ENCODE measurements around the gene FANCC. TPM values are rescaled to one million over a fixed set of nuclear protein-coding genes. Genes with fewer than 3 reads are reported as not detected.

Gene FANCC
- total and polyA plus RNA-seq, 2 experiments from 2014 or later, result 5.0 to 5.3 TPM

GRCh38 chr9:95249986-95250385, 67.5 kb downstream of the FANCC start:
- no peak overlapping the region for H3K9ac ChIP-seq
- no peaks in the 10 kb centered on the region for H3K4me1 ChIP-seq (ENCODE audit: insufficient read depth)
- TF ChIP-seq EZH2 (IDR thresholded peaks at IDR 0.05; ENCODE audit: insufficient read depth, poor library complexity, severe bottlenecking) (no peak), EZH2phosphoT487 (IDR thresholded peaks at IDR 0.05; ENCODE audit: insufficient read depth, low read depth) (no peak)
- H3K27me3 ChIP-seq (replicated peaks; ENCODE audit: insufficient read depth), result no peaks in the 10 kb centered on the region
- H3K4me2 ChIP-seq (ENCODE audit: unreplicated experiment), result no peak overlapping the region
- in situ Hi-C loops (cut with MboI), result no loop called here
- H3F3A ChIP-seq (ENCODE audit: insufficient read depth), result no peaks in the 10 kb centered on the region
- no peaks in the 10 kb centered on the region for H3K9me3 ChIP-seq (ENCODE audit: low read depth)
- WGBS, 2 experiments (ENCODE audit: low coverage in 1 of 2, low lambda C conversion rate in 2 of 2, missing lambda C conversion rate in 2 of 2), result 92 to 98% methylated on average over 2 of the region's 2 CpGs
- H3K36me3 ChIP-seq (ENCODE audit: low read depth), result no peaks in the 10 kb centered on the region
- no peak for DNase-seq
- no peaks in the 10 kb centered on the region for H3K79me2 ChIP-seq (ENCODE audit: insufficient read depth)
- H3K27ac ChIP-seq, result no peak overlapping the region
- no peaks in the 10 kb centered on the region for H3K9me2 ChIP-seq (ENCODE audit: insufficient read depth)
- no peaks in the 10 kb centered on the region for H4K20me1 ChIP-seq (ENCODE audit: insufficient read depth)
- H2AFZ ChIP-seq, result no peak overlapping the region
- no peak overlapping the region for H3K4me3 ChIP-seq

DNA sequence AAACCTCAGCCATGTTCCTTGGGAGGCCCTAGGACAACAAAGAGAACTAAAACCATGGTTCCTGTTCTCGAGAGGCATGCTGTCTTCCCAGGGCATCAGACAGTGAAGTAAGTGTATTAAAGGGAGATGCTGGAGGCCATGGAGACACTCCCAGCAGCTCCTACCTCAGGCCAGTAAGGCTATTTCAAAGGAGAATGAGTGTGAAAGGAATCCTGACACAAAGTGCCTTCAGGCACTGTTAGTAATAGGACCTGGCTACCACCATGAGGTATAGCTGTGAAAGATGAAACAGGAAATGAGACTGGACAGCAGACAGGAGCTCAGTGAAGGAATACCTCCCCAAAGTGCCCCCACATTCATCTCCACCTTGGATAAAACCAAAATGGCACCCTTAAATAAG, 71.0 kb downstream of the FANCC start:
- WGBS, 2 experiments (ENCODE audit: low coverage in 1 of 2, low lambda C conversion rate in 2 of 2, missing lambda C conversion rate in 2 of 2), result 78 to 85% methylated on average over 1 of the region's 1 CpG
- no peak for DNase-seq
- H4K20me1 ChIP-seq (ENCODE audit: insufficient read depth), result no peaks in the 10 kb centered on the region

DNA sequence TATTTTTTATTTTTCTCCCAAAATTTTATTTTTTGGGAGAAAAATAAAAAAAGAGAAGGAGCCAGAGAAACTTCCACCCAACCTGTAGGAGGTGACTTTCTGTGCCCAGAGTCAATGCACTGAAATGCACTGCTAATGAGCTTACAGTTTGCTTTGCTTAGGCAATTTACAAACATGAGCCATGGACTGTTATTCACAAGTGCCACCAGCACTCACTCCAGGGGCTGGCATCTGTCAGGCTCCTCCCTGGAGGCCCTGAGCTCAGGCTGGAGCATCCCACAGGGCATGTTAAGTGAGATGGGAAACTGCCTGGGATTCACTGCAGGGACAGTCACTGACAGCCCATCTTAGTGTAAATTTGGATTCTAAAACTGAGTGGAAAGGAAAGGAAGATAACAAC, 74.9 kb downstream of the FANCC start:
- TF ChIP-seq EZH2phosphoT487 (IDR thresholded peaks at IDR 0.05; ENCODE audit: insufficient read depth, low read depth) (no peak), EZH2 (IDR thresholded peaks at IDR 0.05; ENCODE audit: insufficient read depth, poor library complexity, severe bottlenecking) (no peak)
- no peak for DNase-seq
- no peak overlapping the region for H3K9ac ChIP-seq
- no peaks in the 10 kb centered on the region for H3K79me2 ChIP-seq (ENCODE audit: insufficient read depth)
- H3K36me3 ChIP-seq (ENCODE audit: low read depth), result no peaks in the 10 kb centered on the region
- no peaks in the 10 kb centered on the region for H3K9me2 ChIP-seq (ENCODE audit: insufficient read depth)
- in situ Hi-C loops (cut with MboI), result no loop called here
- H3K27ac ChIP-seq, result no peak overlapping the region
- H3K4me1 ChIP-seq (ENCODE audit: insufficient read depth), result no peaks in the 10 kb centered on the region
- no peak overlapping the region for H3K4me3 ChIP-seq
- no peaks in the 10 kb centered on the region for H4K20me1 ChIP-seq (ENCODE audit: insufficient read depth)
- H3K4me2 ChIP-seq (ENCODE audit: unreplicated experiment), result no peak overlapping the region
- H3F3A ChIP-seq (ENCODE audit: insufficient read depth), result no peaks in the 10 kb centered on the region
- no peak overlapping the region for H2AFZ ChIP-seq
- H3K27me3 ChIP-seq (replicated peaks; ENCODE audit: insufficient read depth), result no peaks in the 10 kb centered on the region
- no peaks in the 10 kb centered on the region for H3K9me3 ChIP-seq (ENCODE audit: low read depth)

More for the DNA sequence above, 71.0 kb downstream of the FANCC start:
- Histone ChIP-seq H2AFZ (no peak overlapping the region), H3F3A (ENCODE audit: insufficient read depth) (no peaks in the 10 kb centered on the region), H3K9me3 (ENCODE audit: low read depth) (no peaks in the 10 kb centered on the region), H3K4me2 (ENCODE audit: unreplicated experiment) (no peak overlapping the region), H3K27ac (no peak overlapping the region), H3K4me3 (no peak overlapping the region), H3K79me2 (ENCODE audit: insufficient read depth) (no peaks in the 10 kb centered on the region), H3K9ac (no peak overlapping the region), H3K27me3 (replicated peaks; ENCODE audit: insufficient read depth) (no peaks in the 10 kb centered on the region), H3K36me3 (ENCODE audit: low read depth) (no peaks in the 10 kb centered on the region), H3K9me2 (ENCODE audit: insufficient read depth) (no peaks in the 10 kb centered on the region), H3K4me1 (ENCODE audit: insufficient read depth) (no peaks in the 10 kb centered on the region)
- in situ Hi-C loops (cut with MboI), result no loop called here
- TF ChIP-seq EZH2phosphoT487 (IDR thresholded peaks at IDR 0.05; ENCODE audit: insufficient read depth, low read depth), result no peak
- no peak for TF ChIP-seq EZH2 (IDR thresholded peaks at IDR 0.05; ENCODE audit: insufficient read depth, poor library complexity, severe bottlenecking)

- Histone ChIP-seq H2AFZ (no peak overlapping the region), H4K20me1 (ENCODE audit: insufficient read depth) (no peaks in the 10 kb centered on the region), H3K27ac (no peak overlapping the region), H3K79me2 (ENCODE audit: insufficient read depth) (no peaks in the 10 kb centered on the region), H3K27me3 (replicated peaks; ENCODE audit: insufficient read depth) (no peaks in the 10 kb centered on the region), H3K9ac (no peak overlapping the region), H3K4me1 (ENCODE audit: insufficient read depth) (no peaks in the 10 kb centered on the region), H3K9me3 (ENCODE audit: low read depth) (no peaks in the 10 kb centered on the region), H3K4me2 (ENCODE audit: unreplicated experiment) (no peak overlapping the region), H3K9me2 (ENCODE audit: insufficient read depth) (no peaks in the 10 kb centered on the region), H3K36me3 (ENCODE audit: low read depth) (no peaks in the 10 kb centered on the region), H3K4me3 (no peak overlapping the region), H3F3A (ENCODE audit: insufficient read depth) (no peaks in the 10 kb centered on the region)
- 97 to 98% methylated on average over 5 of the region's 5 CpGs for WGBS, 2 experiments (ENCODE audit: low coverage in 1 of 2, low lambda C conversion rate in 2 of 2, missing lambda C conversion rate in 2 of 2)
- TF ChIP-seq EZH2 (IDR thresholded peaks at IDR 0.05; ENCODE audit: insufficient read depth, poor library complexity, severe bottlenecking) (no peak), EZH2phosphoT487 (IDR thresholded peaks at IDR 0.05; ENCODE audit: insufficient read depth, low read depth) (no peak)
- in situ Hi-C loops (cut with MboI), result no loop called here
- DNase-seq, result no peak
Observed at GRCh38 chr9:95239071-95239470, 78.4 kb downstream of the FANCC start.

DNA sequence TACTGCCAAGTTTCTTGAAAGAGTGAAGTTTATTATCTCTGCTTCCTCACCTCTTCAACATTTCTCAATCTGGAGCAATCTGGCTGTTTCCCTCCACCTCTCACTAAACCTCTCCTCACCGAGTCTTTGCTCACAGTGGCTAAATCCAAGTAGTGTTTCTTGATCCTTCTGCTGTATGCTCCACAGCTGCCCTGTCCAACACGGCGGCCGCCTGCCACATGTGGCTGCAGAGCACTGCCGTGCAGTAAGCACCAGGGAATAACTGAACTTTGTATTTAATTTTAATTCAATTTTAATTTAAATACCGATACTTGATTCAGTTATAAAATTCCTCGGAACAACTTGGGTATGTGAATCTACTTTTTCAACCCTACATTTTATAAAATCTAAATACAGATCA, 80.2 kb downstream of the FANCC start:
- no peak for DNase-seq
- Histone ChIP-seq H3K79me2 (ENCODE audit: insufficient read depth) (no peaks in the 10 kb centered on the region), H3K4me2 (ENCODE audit: unreplicated experiment) (no peak overlapping the region), H2AFZ (no peak overlapping the region), H3K4me3 (no peak overlapping the region), H3K27ac (no peak overlapping the region), H3K27me3 (replicated peaks; ENCODE audit: insufficient read depth) (no peaks in the 10 kb centered on the region), H3K9me2 (ENCODE audit: insufficient read depth) (no peaks in the 10 kb centered on the region), H3K36me3 (ENCODE audit: low read depth) (no peaks in the 10 kb centered on the region), H3F3A (ENCODE audit: insufficient read depth) (no peaks in the 10 kb centered on the region), H3K9me3 (ENCODE audit: low read depth) (no peaks in the 10 kb centered on the region), H3K9ac (no peak overlapping the region), H3K4me1 (ENCODE audit: insufficient read depth) (no peaks in the 10 kb centered on the region), H4K20me1 (ENCODE audit: insufficient read depth) (no peaks in the 10 kb centered on the region)
- in situ Hi-C loops (cut with MboI), result no loop called here
- 81 to 88% methylated on average over 7 of the region's 7 CpGs for WGBS, 2 experiments (ENCODE audit: low coverage in 1 of 2, low lambda C conversion rate in 2 of 2, missing lambda C conversion rate in 2 of 2)
- TF ChIP-seq EZH2phosphoT487 (IDR thresholded peaks at IDR 0.05; ENCODE audit: insufficient read depth, low read depth) (no peak), EZH2 (IDR thresholded peaks at IDR 0.05; ENCODE audit: insufficient read depth, poor library complexity, severe bottlenecking) (no peak)
